ENCODE results near the gene CHRNB2. TPM values are rescaled to one million over a fixed set of nuclear protein-coding genes. Genes with fewer than 3 reads are reported as not detected.

Gene CHRNB2
- total and polyA plus RNA-seq, 2 of the 8 experiments (the other 6 are each of a cell fraction or from before 2014, with no cell fraction given) = 3.1 to 4.1 TPM

- CTCF ChIA-PET (ENCODE audit: partially characterized antibody) = interaction anchor here (1.1 to 1.7 kb wide), 2 partner anchors 10 to 48 kb away, joined by 5 read pairs; no protein-coding TSS in a partner anchor
- Histone ChIP-seq H4K20me1 (replicated peaks in 1 of 2; ENCODE audit: control insufficient read depth in 1 of 2, insufficient read depth in 2 of 2, low read length in 2 of 2) (peaks cover 8 to 13% of the 10 kb centered on the region in 2 experiments), H3K79me1 (ENCODE audit: low read depth, low read length) (peaks cover 7% of the 10 kb centered on the region), H2AK5ac (ENCODE audit: low read depth, low read length) (no peak overlapping the region), H2AFZ (ENCODE audit: low read length) (no peak overlapping the region), H3K27me3 (replicated peaks in 1 of 4; ENCODE audit: control insufficient read depth in 3 of 4, extremely low read depth in 1 of 4, insufficient read depth in 3 of 4, low read length in 3 of 4) (no peaks in the 10 kb centered on the region), H3K4ac (replicated peaks; ENCODE audit: insufficient read length, low read depth, low read length) (no peak overlapping the region), H2BK20ac (ENCODE audit: low read length) (no peak overlapping the region), H2BK12ac (ENCODE audit: low read depth, low read length) (no peak overlapping the region), H3K36me3 (ENCODE audit: control insufficient read depth in 2 of 4, insufficient read depth in 4 of 4, low read length in 3 of 4) (peaks cover 40 to 85% (median 70%) of the 10 kb centered on the region in 4 experiments), H3K4me2 (ENCODE audit: insufficient read depth in 1 of 2, low read depth in 2 of 2, low read length in 2 of 2) (no peak overlapping the region), H3K9ac (replicated peaks in 1 of 4; ENCODE audit: extremely low read depth in 1 of 4, low read depth in 3 of 4, low read length in 3 of 4) (no peak overlapping the region), H2BK120ac (replicated peaks; ENCODE audit: low read depth, low read length) (no peak overlapping the region), H3K27ac (ENCODE audit: low read depth, low read length) (no peak overlapping the region), H4K91ac (replicated peaks; ENCODE audit: insufficient read length, low read length) (no peak overlapping the region), H4K8ac (ENCODE audit: extremely low read depth, insufficient read depth, low read length) (no peak overlapping the region), H4K5ac (ENCODE audit: insufficient read length, low read depth, low read length) (no peak overlapping the region), H2BK5ac (ENCODE audit: low read depth, low read length) (no peak overlapping the region), H3K4me1 (replicated peaks in 1 of 4; ENCODE audit: control insufficient read depth in 3 of 4, insufficient read depth in 4 of 4, low read length in 3 of 4) (no peaks in the 10 kb centered on the region), H3K23ac (ENCODE audit: insufficient read length) (no peak overlapping the region), H2BK15ac (ENCODE audit: low read length) (no peak overlapping the region), H3K4me3 (ENCODE audit: extremely low read depth in 1 of 4, insufficient read depth in 2 of 4, low read depth in 3 of 4, low read length in 4 of 4) (no peak overlapping the region), H3K23me2 (ENCODE audit: low read depth, low read length) (no peaks in the 10 kb centered on the region), H3K14ac (ENCODE audit: insufficient read length) (no peak overlapping the region), H3K79me2 (ENCODE audit: control insufficient read depth in 1 of 2, insufficient read depth in 2 of 2, low read length in 2 of 2) (peaks cover 0 to 15% of the 10 kb centered on the region in 2 experiments; a peak in 2 of 4 replicates), H3K18ac (ENCODE audit: extremely low read depth, low read length) (no peak overlapping the region), H3K9me3 (ENCODE audit: insufficient read depth in 2 of 2, low read depth in 1 of 2, low read length in 1 of 2) (no peaks in the 10 kb centered on the region), H3K56ac (replicated peaks; ENCODE audit: insufficient read length, low read depth, low read length) (no peak overlapping the region)
- TF ChIP-seq POLR2A (IDR thresholded peaks at IDR 0.05; ENCODE audit: control extremely low read depth in 1 of 2, low read depth in 2 of 2, low read length in 2 of 2) (no peak), MAX (IDR thresholded peaks at IDR 0.05) (no peak), YY1 (IDR thresholded peaks at IDR 0.05; ENCODE audit: low read depth, low read length) (no peak), SUZ12 (IDR thresholded peaks at IDR 0.05; ENCODE audit: low read length) (no peak), CREB1 (IDR thresholded peaks at IDR 0.05) (no peak), GABPA (IDR thresholded peaks at IDR 0.05; ENCODE audit: borderline replicate concordance, insufficient read depth, low read length) (no peak), HDAC2 (IDR thresholded peaks at IDR 0.05; ENCODE audit: borderline replicate concordance in 1 of 2, low read depth in 2 of 2, low read length in 2 of 2) (no peak), CHD1 (IDR thresholded peaks at IDR 0.05; ENCODE audit: low read depth, low read length) (no peak)
- TF ChIP-seq, protein P1, sequence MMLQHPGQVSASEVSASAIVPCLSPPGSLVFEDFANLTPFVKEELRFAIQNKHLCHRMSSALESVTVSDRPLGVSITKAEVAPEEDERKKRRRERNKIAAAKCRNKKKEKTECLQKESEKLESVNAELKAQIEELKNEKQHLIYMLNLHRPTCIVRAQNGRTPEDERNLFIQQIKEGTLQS (IDR thresholded peaks at IDR 0.05; ENCODE audit: insufficient read depth, low read depth, low read length) = no peak
- POLR2A ChIA-PET (ENCODE audit: partially characterized antibody) = interaction anchor here (1.5 to 2.0 kb wide), 2 partner anchors 11 to 18 kb away, joined by 5 to 9 read pairs; no protein-coding TSS in a partner anchor
- WGBS, 2 experiments (ENCODE audit: extremely low coverage in 1 of 2, insufficient coverage in 1 of 2, insufficient read length in 1 of 2, insufficient replicate concordance in 2 of 2, low coverage in 1 of 2, low lambda C conversion rate in 2 of 2, missing lambda C conversion rate in 1 of 2) = 94% methylated on average over 7 of the region's 7 CpGs; no CpG with 5 or more reads in 1 of the 2 experiments
- DNase-seq (ENCODE audit: low read depth in 1 of 2, low spot score in 2 of 2) (no peak), FAIRE-seq (no peak)
Observed at GRCh38 chr1:154594811-154595210, 27.2 kb downstream of the CHRNB2 start.

Measured in H1 (cell line).